Ishikawa (cell line): ENCODE results near the gene RIMBP2.

ENCODE experiments used
- CEBPB ChIP-seq: IDR thresholded peaks from 2 replicates; pipeline ENCODE4 v1.6.1; 2012
- CREB1 ChIP-seq: IDR thresholded peaks from 2 replicates; pipeline ENCODE4 v1.6.1; 2012; ENCODE audit warnings: low read depth
- EGR1 ChIP-seq: IDR thresholded peaks from 2 replicates; pipeline ENCODE4 v1.6.1; 2012
- EP300 ChIP-seq: IDR thresholded peaks from 2 replicates; pipeline ENCODE4 v1.6.1; 2012; ENCODE audit warnings: borderline replicate concordance
- FOXM1 ChIP-seq: IDR thresholded peaks from 2 replicates; pipeline ENCODE4 v1.6.1; 2012; ENCODE audit warnings: low read depth, borderline replicate concordance
- MAX ChIP-seq: IDR thresholded peaks from 2 replicates; pipeline ENCODE4 v1.6.1; 2012
- RAD21 ChIP-seq: IDR thresholded peaks from 2 replicates; pipeline ENCODE4 v1.6.1; 2012; ENCODE audit warnings: low read depth
- REST ChIP-seq: IDR thresholded peaks from 2 replicates; pipeline ENCODE4 v1.6.1; 2012; ENCODE audit warnings: low read depth, mild to moderate bottlenecking
- TAF1 ChIP-seq: IDR thresholded peaks from 2 replicates; pipeline ENCODE4 v1.6.1; 2012; ENCODE audit warnings: low read depth, mild to moderate bottlenecking
- TCF12 ChIP-seq: IDR thresholded peaks from 2 replicates; pipeline ENCODE4 v1.6.1; 2012; ENCODE audit warnings: low read depth
- TEAD4 ChIP-seq: IDR thresholded peaks from 2 replicates; pipeline ENCODE4 v1.6.1; 2012
- USF1 ChIP-seq: IDR thresholded peaks from 2 replicates; pipeline ENCODE4 v1.6.1; 2012
- YY1 ChIP-seq: IDR thresholded peaks from 2 replicates; pipeline ENCODE4 v1.6.1; 2012; ENCODE audit warnings: low read depth
- ZBTB7A ChIP-seq: IDR thresholded peaks from 2 replicates; pipeline ENCODE4 v1.6.1; 2012; ENCODE audit warnings: low read depth

RIMBP2 gene

GRCh38 chr12:130437555-130438242, 278.4 kb downstream of the RIMBP2 start:
- TF ChIP-seq TEAD4 (no peak), FOXM1 (no peak), MAX (no peak), ZBTB7A (no peak), CREB1 (no peak), REST (no peak), USF1 (no peak), TCF12 (no peak), RAD21 (no peak), CEBPB (no peak), EP300 (no peak)

GRCh38 chr12:130436741-130437501, 279.2 kb downstream of the RIMBP2 start:
- TF ChIP-seq RAD21, result no peak
- TF ChIP-seq EGR1, result no peak
- TF ChIP-seq EP300, result no peak
- no peak for TF ChIP-seq TAF1
- no peak for TF ChIP-seq FOXM1
- TF ChIP-seq USF1, result no peak
- TF ChIP-seq YY1, result no peak
- no peak for TF ChIP-seq CREB1
- TF ChIP-seq ZBTB7A, result no peak

GRCh38 chr12:130435826-130436225, 280.3 kb downstream of the RIMBP2 start:
- TF ChIP-seq FOXM1 (no peak), REST (no peak), CREB1 (no peak), CEBPB (no peak), RAD21 (no peak), MAX (no peak), TEAD4 (no peak), TAF1 (no peak), USF1 (no peak), YY1 (no peak), EP300 (no peak)

GRCh38 chr12:130435331-130435730, 280.8 kb downstream of the RIMBP2 start:
- TF ChIP-seq REST, result no peak
